ENCODE measurements around the gene ADORA2B.
"Not testable (repeated sequence)": the region's sequence is repeated elsewhere in the genome, so short reads cannot be mapped to it uniquely, and the experiment has no call there.

DNA sequence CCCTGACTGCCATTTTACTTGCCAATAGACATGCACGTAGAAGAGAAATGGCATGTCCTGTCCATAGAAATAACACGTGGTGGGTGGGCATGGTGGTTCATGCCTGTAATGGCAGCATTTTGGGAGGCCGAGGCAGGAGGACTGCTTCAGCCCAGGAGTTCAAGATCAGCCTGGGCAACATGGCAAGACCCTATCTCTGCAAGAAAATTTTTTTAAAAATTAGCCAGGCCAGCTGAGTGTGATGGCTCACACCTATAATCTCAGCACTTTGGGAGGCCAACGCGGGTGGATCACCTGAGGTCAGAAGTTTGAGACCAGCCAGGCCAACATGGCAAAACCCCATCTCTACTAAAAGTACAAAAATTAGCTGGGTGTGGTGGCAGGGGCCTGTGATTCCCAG lies 33.2 kb upstream of the ADORA2B start:
- TF ChIP-seq ARNTL (CRISPR knock-in tag; IDR thresholded peaks at IDR 0.05; ENCODE audit: borderline replicate concordance, low read depth); PATZ1 (CRISPR knock-in tag; IDR thresholded peaks at IDR 0.05; ENCODE audit: borderline replicate concordance); BACH2 (CRISPR knock-in tag; IDR thresholded peaks at IDR 0.05; ENCODE audit: borderline replicate concordance): not testable (repeated sequence)
